Epithelial cell of esophagus (primary cell): Measurements from ENCODE around the gene WARS2.
"Not testable (repeated sequence)": the region's sequence is repeated elsewhere in the genome, so short reads cannot be mapped to it uniquely, and the experiment has no call there.

ENCODE experiments used
- DNase-seq: peaks from one replicate; pipeline ENCODE4 v3.0.0; 2010; ENCODE audit warnings: low read depth
- H3K4me3 ChIP-seq: 2 replicates; pipeline ENCODE4 v1.5.1; 2011; ENCODE audit warnings: mild to moderate bottlenecking, low read length, control low read depth
- TF ChIP-seq, protein P1 (sequence below): IDR thresholded peaks from 2 replicates; pipeline ENCODE4 v1.5.1; 2011; ENCODE audit warnings: low read depth, mild to moderate bottlenecking, low read length, control low read depth, inconsistent platforms; ENCODE audit not compliant: insufficient read depth; ENCODE audit errors: missing control alignments

Gene WARS2

DNA sequence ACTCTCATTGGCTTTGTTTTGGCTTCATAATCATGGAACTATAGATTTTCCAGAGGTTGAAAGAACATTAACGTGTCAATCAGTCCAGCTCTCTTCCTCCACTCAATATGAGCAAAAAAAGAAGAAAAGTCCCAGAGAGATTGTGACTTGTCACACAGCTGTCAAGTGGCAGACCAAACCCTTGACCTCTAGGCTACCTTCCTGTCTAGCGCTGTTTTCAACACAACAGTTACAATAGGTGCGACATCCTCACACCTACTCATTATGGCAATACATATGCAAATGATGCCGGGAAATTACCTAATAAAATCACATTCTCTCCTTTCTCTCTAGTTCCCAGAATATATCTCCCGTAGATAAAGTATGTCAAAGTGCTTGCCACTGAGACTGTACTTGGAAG lies 1.1 kb downstream of the WARS2 start:
- peak overlapping the region; percentile 78 for H3K4me3 ChIP-seq
- DNase-seq = no peak
- TF ChIP-seq, protein P1, sequence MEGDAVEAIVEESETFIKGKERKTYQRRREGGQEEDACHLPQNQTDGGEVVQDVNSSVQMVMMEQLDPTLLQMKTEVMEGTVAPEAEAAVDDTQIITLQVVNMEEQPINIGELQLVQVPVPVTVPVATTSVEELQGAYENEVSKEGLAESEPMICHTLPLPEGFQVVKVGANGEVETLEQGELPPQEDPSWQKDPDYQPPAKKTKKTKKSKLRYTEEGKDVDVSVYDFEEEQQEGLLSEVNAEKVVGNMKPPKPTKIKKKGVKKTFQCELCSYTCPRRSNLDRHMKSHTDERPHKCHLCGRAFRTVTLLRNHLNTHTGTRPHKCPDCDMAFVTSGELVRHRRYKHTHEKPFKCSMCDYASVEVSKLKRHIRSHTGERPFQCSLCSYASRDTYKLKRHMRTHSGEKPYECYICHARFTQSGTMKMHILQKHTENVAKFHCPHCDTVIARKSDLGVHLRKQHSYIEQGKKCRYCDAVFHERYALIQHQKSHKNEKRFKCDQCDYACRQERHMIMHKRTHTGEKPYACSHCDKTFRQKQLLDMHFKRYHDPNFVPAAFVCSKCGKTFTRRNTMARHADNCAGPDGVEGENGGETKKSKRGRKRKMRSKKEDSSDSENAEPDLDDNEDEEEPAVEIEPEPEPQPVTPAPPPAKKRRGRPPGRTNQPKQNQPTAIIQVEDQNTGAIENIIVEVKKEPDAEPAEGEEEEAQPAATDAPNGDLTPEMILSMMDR = no peak

DNA sequence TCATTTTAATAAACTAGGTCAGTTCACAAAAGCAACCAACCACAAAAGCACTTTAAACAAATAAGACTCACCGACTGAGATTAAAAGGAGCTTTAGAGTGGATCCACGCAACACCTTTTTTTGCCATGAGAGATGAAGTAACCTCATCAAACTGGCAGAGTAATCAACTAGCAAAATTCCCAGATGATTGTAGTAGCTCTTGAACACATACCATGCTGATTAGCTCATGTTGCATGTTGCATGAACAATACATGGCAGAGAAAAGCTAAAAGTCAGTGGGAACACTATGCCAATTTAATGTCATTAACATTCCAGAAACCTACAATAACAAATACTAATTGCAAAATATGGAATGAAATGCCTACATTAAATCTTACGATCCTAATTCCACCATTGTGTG lies 4.1 kb downstream of the WARS2 start:
- no peak overlapping the region for H3K4me3 ChIP-seq
- TF ChIP-seq, protein P1 = no peak
- peak; percentile 84 for DNase-seq

DNA sequence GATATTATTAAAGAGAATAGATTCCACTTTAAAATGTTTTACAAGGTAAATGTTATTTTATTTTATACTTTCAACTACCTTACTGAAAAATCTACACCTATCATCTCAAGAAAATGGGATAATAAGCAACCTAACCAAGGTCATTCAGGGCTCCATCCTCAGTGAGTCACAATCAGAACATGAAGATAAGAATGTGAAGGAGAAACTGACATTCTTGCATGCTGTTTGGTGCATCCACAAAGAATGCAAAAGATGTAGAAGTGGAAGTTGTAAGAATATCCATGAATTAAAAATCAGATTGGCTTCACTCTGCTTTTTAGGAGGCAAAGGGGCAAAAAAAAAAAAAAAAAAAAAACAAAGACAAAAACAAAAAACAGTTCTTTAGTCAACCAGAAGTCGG lies 6.5 kb downstream of the WARS2 start:
- H3K4me3 ChIP-seq = no peak overlapping the region
- DNase-seq = no peak
- TF ChIP-seq, protein P1 = no peak

DNA sequence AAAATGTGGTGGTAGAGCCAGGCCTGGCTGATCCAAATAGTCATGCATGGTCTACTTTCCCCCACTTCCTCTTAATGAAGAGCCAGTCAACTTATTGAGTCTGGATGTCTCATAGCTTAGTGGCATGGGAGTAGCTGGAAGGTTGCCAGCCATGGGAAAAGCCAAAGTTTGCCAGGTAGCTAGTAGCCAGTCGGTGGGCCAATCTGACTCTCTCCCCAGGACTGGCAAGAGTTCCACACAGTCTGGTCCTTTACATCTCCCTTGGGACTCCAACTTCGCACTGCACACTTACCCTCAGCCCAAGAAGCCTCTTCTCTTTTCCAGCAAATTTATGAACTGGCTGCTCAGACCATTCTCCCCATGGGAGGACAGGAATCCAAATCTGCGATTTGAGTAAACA lies 8.3 kb downstream of the WARS2 start:
- H3K4me3 ChIP-seq = no peak overlapping the region
- TF ChIP-seq, protein P1 = no peak
- DNase-seq = peak; percentile 8

DNA sequence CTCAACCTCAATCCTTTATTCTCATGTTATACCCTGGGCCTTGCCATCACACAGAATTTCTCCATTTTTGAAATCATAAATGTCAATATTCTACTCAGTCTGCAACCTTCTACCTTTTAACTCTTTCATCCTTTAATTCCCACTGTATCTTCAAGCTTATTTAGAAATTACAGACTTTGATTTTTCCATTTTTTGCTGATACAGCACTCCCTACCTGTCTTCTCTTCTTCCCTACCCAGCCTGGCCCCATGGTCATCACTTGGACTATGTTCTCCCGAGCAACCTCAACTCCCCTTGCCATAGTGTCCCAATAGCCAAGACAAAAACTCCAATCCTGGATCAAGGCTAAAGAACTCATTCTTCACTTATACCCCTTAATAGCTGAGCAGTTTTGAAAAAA lies 14.6 kb downstream of the WARS2 start:
- TF ChIP-seq, protein P1 = no peak
- no peak for DNase-seq
- no peak overlapping the region for H3K4me3 ChIP-seq

DNA sequence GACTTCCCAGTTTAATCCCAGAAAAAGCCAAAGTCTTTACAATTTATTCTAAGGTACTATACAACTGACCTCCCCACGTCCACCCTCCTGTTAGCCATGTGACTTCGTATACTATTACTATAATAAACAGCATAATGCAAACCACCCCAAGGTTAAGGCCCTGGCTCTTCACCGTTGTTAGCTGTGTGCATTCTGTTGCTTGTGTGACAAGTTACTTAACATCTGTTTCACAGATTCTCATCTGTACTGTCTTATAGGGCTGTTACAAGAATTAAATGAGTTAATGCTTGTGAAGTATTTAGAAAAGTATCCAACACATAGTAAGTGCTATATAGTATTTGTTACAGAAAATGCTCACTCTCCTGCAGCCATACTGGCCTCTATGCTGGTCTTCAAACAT lies 15.7 kb downstream of the WARS2 start:
- DNase-seq = no peak
- no peak overlapping the region for H3K4me3 ChIP-seq
- TF ChIP-seq, protein P1 = no peak

DNA sequence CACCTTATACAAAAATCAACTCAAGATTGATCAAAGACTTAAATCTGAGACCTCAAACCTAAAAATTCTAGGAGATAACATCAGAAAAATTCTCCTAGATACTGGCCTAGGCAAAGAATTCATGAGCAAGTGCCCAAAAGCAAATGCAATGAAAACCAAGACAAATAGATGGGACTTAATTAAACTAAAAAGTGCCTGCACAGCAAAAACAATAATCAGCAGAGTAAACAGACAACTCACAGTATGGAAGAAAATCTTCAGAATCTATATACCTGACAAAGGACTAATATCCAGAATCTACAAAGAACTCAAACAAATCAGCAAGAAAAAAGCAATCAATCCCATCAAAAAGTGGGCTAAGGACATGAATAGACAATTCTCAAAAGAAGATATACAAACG lies 18.6 kb downstream of the WARS2 start:
- not testable (repeated sequence) for H3K4me3 ChIP-seq, DNase-seq

DNA sequence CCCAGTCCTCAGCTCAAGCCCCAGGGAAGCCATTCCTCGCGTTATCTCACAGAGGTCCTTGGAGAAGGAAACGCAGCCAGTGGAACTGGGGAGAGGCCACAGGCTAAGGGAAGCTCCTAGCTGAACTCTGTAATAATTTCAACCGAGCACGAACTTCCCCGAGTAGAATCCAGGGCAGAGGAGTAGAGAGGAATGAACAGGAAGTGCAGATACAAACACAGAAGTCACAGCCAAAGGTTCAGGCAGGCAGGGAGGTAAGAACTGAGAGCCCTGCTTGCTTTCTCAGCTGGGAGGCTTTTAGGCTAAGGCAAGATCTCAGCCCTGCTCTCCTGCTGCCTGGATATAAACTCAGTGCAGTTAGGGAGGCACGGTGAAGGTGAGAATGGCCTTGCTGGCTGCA lies 23.7 kb downstream of the WARS2 start:
- no peak for DNase-seq
- TF ChIP-seq, protein P1 = no peak
- H3K4me3 ChIP-seq = no peak overlapping the region
